ENCODE results near the gene TNFSF4.

TNFSF4 gene

GRCh38 chr1:173248247-173248940 is 41.3 kb upstream of the TNFSF4 start:
- Histone ChIP-seq H3K4me2 (ENCODE audit: low read length) (no peak overlapping the region), H3K27me3 (ENCODE audit: low read depth, low read length) (no peaks in the 10 kb centered on the region), H3K79me2 (ENCODE audit: low read length) (no peaks in the 10 kb centered on the region), H3K9me3 (ENCODE audit: insufficient read depth, low read length) (peaks cover 6% of the 10 kb centered on the region; the same call in 1 of the 2 replicates), H3K4me3 (ENCODE audit: low read length) (no peak overlapping the region), H3K27ac (ENCODE audit: low read length) (no peak overlapping the region), H2AFZ (ENCODE audit: low read depth, low read length) (no peak overlapping the region), H3K36me3 (replicated peaks; ENCODE audit: low read depth, low read length) (no peaks in the 10 kb centered on the region), H3K9ac (ENCODE audit: low read length) (no peak overlapping the region), H3K4me1 (ENCODE audit: low read length) (no peaks in the 10 kb centered on the region), H4K20me1 (ENCODE audit: insufficient read depth, low read length) (no peaks in the 10 kb centered on the region)
- TF ChIP-seq EZH2phosphoT487 (IDR thresholded peaks at IDR 0.05; ENCODE audit: low read depth): no peak
- no peak for TF ChIP-seq CTCF (IDR thresholded peaks at IDR 0.05; ENCODE audit: low read depth, low read length)

DNA sequence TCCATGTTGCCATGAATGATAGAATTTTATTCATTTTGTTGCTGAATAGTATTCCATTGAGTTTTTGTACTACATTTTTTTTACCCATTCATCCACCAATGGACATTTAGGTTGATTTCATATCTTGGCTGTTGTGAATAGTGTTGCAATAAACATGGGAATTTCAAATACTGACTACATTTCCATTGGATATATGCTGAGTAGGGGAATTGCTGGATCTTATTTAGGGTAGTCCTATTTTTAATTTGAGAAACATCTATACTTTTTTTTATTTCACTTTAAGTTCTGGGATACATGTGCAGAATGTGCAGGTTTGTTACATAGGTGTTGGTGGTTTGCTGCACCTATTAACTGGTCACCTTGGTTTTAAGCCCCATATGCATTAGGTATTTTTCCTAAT is 38.8 kb upstream of the TNFSF4 start:
- no peaks in the 10 kb centered on the region for H3K36me3 ChIP-seq (replicated peaks; ENCODE audit: low read depth, low read length)
- no peaks in the 10 kb centered on the region for H3K27me3 ChIP-seq (ENCODE audit: low read depth, low read length)
- H3K4me3 ChIP-seq (ENCODE audit: low read length): no peak overlapping the region
- H3K79me2 ChIP-seq (ENCODE audit: low read length): no peaks in the 10 kb centered on the region
- no peaks in the 10 kb centered on the region for H3K4me1 ChIP-seq (ENCODE audit: low read length)
- no peak overlapping the region for H3K4me2 ChIP-seq (ENCODE audit: low read length)
- no peaks in the 10 kb centered on the region for H4K20me1 ChIP-seq (ENCODE audit: insufficient read depth, low read length)
- TF ChIP-seq CTCF (IDR thresholded peaks at IDR 0.05; ENCODE audit: low read depth, low read length): no peak
- no peak overlapping the region for H2AFZ ChIP-seq (ENCODE audit: low read depth, low read length)
- H3K9me3 ChIP-seq (ENCODE audit: insufficient read depth, low read length): peaks cover 14% of the 10 kb centered on the region; the same call in 1 of the 2 replicates
- H3K9ac ChIP-seq (ENCODE audit: low read length): no peak overlapping the region
- no peak overlapping the region for H3K27ac ChIP-seq (ENCODE audit: low read length)

- Histone ChIP-seq H2AFZ (ENCODE audit: low read depth, low read length) (no peak overlapping the region), H3K27me3 (ENCODE audit: low read depth, low read length) (no peaks in the 10 kb centered on the region), H3K4me1 (ENCODE audit: low read length) (no peaks in the 10 kb centered on the region), H3K4me2 (ENCODE audit: low read length) (no peak overlapping the region), H3K4me3 (ENCODE audit: low read length) (no peak overlapping the region), H3K9me3 (ENCODE audit: insufficient read depth, low read length) (peaks cover 19% of the 10 kb centered on the region; the same call in 1 of the 2 replicates), H3K27ac (ENCODE audit: low read length) (no peak overlapping the region), H3K9ac (ENCODE audit: low read length) (no peak overlapping the region), H4K20me1 (ENCODE audit: insufficient read depth, low read length) (no peaks in the 10 kb centered on the region), H3K79me2 (ENCODE audit: low read length) (no peaks in the 10 kb centered on the region), H3K36me3 (replicated peaks; ENCODE audit: low read depth, low read length) (no peaks in the 10 kb centered on the region)
- TF ChIP-seq CTCF (IDR thresholded peaks at IDR 0.05; ENCODE audit: low read depth, low read length): no peak
- no peak for TF ChIP-seq EZH2phosphoT487 (IDR thresholded peaks at IDR 0.05; ENCODE audit: low read depth)
Observed at GRCh38 chr1:173243300-173243699, 36.2 kb upstream of the TNFSF4 start.

DNA sequence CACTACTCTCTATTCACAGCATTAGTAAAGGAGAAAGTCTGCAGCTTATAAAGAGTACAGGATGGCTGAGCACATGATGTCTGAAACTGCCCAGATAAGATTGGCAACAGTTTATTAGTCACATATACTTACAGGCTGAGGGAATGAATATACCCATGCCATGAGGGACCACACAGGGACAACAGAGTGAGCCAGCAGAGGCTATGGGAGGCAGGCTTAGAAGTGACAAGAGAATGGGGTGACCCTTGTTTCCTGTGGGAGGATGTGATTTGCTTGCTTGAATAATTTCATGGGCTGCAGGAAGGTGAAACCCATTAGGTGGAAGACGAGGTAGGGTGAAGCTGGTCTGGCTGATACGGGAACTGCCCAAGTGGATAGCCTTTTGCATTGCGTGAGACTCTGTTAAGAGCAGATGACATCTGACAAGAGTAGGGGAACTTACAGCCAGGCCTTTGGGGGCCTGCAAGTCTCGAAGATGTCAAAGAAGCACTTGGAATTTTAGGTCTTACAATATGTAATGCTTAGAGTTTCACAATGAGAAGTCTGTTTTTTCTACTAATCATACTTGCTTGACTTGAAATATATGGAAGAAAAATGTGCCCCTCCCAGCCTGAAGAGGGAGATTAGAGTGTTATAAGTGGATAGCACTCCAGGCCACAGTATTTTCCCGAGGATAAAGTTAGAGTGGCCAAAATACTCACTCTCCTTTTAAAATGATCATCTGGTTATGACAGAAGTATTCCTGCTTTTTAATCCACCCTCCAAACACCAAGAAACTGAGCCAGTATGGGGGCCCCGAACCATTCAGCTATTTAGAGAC is 34.6 kb upstream of the TNFSF4 start:
- H3K27ac ChIP-seq (ENCODE audit: low read length): no peak overlapping the region
- H3K27me3 ChIP-seq (ENCODE audit: low read depth, low read length): no peaks in the 10 kb centered on the region
- no peak overlapping the region for H2AFZ ChIP-seq (ENCODE audit: low read depth, low read length)

More for the DNA sequence above, 34.6 kb upstream of the TNFSF4 start:
- Histone ChIP-seq H3K79me2 (ENCODE audit: low read length) (no peaks in the 10 kb centered on the region), H3K9me3 (ENCODE audit: insufficient read depth, low read length) (peaks cover 19% of the 10 kb centered on the region; the same call in 1 of the 2 replicates), H4K20me1 (ENCODE audit: insufficient read depth, low read length) (no peaks in the 10 kb centered on the region), H3K9ac (ENCODE audit: low read length) (no peak overlapping the region), H3K4me2 (ENCODE audit: low read length) (no peak overlapping the region), H3K4me3 (ENCODE audit: low read length) (no peak overlapping the region), H3K4me1 (ENCODE audit: low read length) (no peaks in the 10 kb centered on the region), H3K36me3 (replicated peaks; ENCODE audit: low read depth, low read length) (no peaks in the 10 kb centered on the region)
- TF ChIP-seq CTCF (IDR thresholded peaks at IDR 0.05; ENCODE audit: low read depth, low read length) (no peak), EZH2phosphoT487 (IDR thresholded peaks at IDR 0.05; ENCODE audit: low read depth) (no peak)

Data from OCI-LY3 (cell line).